ENCODE data around the gene BCL2L14. TPM values are rescaled to one million over a fixed set of nuclear protein-coding genes. Genes with fewer than 3 reads are reported as not detected.

Gene BCL2L14
- total and polyA plus RNA-seq, 2 of the 4 experiments (the other 2 are of a cell fraction) = not detected

GRCh38 chr12:12046401-12046800 lies 24.3 kb upstream of the BCL2L14 start:
- Histone ChIP-seq H2AFZ (replicated peaks; ENCODE audit: low read length, poor library complexity) (no peak overlapping the region), H4K20me1 (ENCODE audit: insufficient read depth, low read length) (no peaks in the 10 kb centered on the region), H3K9me1 (ENCODE audit: insufficient read depth, low read length) (no peaks in the 10 kb centered on the region), H2BK20ac (ENCODE audit: low read depth, low read length) (no peak overlapping the region), H2AK5ac (ENCODE audit: low read depth, low read length) (no peak overlapping the region), H3K27me3 (ENCODE audit: control insufficient read depth, insufficient read depth, low read length) (peaks cover 14% of the 10 kb centered on the region), H3K18ac (ENCODE audit: low read depth, low read length) (no peak overlapping the region), H3K79me1 (ENCODE audit: low read depth in 1 of 2, low read length in 2 of 2) (no peaks in the 10 kb centered on the region), H3K27ac (ENCODE audit: insufficient read depth, low read length) (no peak overlapping the region), H2BK15ac (ENCODE audit: low read depth, low read length) (no peak overlapping the region), H4K8ac (ENCODE audit: low read depth in 2 of 2, low read length in 2 of 2) (no peak overlapping the region), H3K4me2 (ENCODE audit: low read depth, low read length) (no peak overlapping the region), H3K4ac (ENCODE audit: low read depth, low read length) (no peak overlapping the region), H3K4me1 (ENCODE audit: control insufficient read depth, insufficient read depth, low read length) (no peaks in the 10 kb centered on the region), H3K4me3 (ENCODE audit: insufficient read depth, low read depth, low read length) (no peak overlapping the region), H3K9ac (ENCODE audit: low read depth, low read length) (no peak overlapping the region), H4K91ac (ENCODE audit: insufficient read depth, low read depth, low read length) (no peak overlapping the region), H4K5ac (ENCODE audit: low read depth, low read length) (no peak overlapping the region), H2BK5ac (ENCODE audit: low read depth, low read length, poor library complexity, severe bottlenecking) (no peak overlapping the region), H3K9me3 (ENCODE audit: control insufficient read depth, insufficient read depth, low read length) (no peaks in the 10 kb centered on the region), H2AK9ac (replicated peaks; ENCODE audit: low read depth, low read length, poor library complexity) (no peak overlapping the region), H3K23ac (ENCODE audit: low read depth, low read length) (no peak overlapping the region), H3K56ac (ENCODE audit: extremely low read depth, insufficient read depth, low read length) (no peak overlapping the region), H2BK120ac (ENCODE audit: low read depth, low read length) (no peak overlapping the region), H3K14ac (replicated peaks; ENCODE audit: low read depth, low read length) (no peak overlapping the region), H3K36me3 (ENCODE audit: control insufficient read depth, insufficient read depth, low read length) (no peaks in the 10 kb centered on the region)
- TF ChIP-seq, protein P1, sequence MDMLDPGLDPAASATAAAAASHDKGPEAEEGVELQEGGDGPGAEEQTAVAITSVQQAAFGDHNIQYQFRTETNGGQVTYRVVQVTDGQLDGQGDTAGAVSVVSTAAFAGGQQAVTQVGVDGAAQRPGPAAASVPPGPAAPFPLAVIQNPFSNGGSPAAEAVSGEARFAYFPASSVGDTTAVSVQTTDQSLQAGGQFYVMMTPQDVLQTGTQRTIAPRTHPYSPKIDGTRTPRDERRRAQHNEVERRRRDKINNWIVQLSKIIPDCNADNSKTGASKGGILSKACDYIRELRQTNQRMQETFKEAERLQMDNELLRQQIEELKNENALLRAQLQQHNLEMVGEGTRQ (IDR thresholded peaks at IDR 0.05; ENCODE audit: low read depth, low read length) = no peak
- TF ChIP-seq BHLHE40 (IDR thresholded peaks at IDR 0.05; ENCODE audit: low read depth, low read length) = no peak
- TF ChIP-seq RFX5 (IDR thresholded peaks at IDR 0.05; ENCODE audit: low read depth, low read length) = no peak
- no peak for TF ChIP-seq MAFK (IDR thresholded peaks at IDR 0.05; ENCODE audit: low read depth, low read length)
- no peak for TF ChIP-seq RCOR1 (IDR thresholded peaks at IDR 0.05; ENCODE audit: insufficient replicate concordance, low read length)
- TF ChIP-seq FOS (IDR thresholded peaks at IDR 0.05; ENCODE audit: low read depth, low read length) = no peak
- no peak for TF ChIP-seq SMC3 (IDR thresholded peaks at IDR 0.05; ENCODE audit: low read depth, low read length)
- TF ChIP-seq ELK1 (IDR thresholded peaks at IDR 0.05; ENCODE audit: borderline replicate concordance, low read depth, low read length) = no peak
- TF ChIP-seq, protein P2, sequence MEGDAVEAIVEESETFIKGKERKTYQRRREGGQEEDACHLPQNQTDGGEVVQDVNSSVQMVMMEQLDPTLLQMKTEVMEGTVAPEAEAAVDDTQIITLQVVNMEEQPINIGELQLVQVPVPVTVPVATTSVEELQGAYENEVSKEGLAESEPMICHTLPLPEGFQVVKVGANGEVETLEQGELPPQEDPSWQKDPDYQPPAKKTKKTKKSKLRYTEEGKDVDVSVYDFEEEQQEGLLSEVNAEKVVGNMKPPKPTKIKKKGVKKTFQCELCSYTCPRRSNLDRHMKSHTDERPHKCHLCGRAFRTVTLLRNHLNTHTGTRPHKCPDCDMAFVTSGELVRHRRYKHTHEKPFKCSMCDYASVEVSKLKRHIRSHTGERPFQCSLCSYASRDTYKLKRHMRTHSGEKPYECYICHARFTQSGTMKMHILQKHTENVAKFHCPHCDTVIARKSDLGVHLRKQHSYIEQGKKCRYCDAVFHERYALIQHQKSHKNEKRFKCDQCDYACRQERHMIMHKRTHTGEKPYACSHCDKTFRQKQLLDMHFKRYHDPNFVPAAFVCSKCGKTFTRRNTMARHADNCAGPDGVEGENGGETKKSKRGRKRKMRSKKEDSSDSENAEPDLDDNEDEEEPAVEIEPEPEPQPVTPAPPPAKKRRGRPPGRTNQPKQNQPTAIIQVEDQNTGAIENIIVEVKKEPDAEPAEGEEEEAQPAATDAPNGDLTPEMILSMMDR (conservative IDR thresholded peaks at IDR 0.05; ENCODE audit: low read depth, low read length) = no peak
- ATAC-seq (ENCODE audit: low read depth) (no peak), DNase-seq (no peak)
- intact Hi-C loops (cut with micrococcal nuclease) (no loop called here), in situ Hi-C loops (cut with MboI; ENCODE audit: low sequenced_read_pairs) (no loop called here), dilution Hi-C loops (cut with HindIII; ENCODE audit: low sequenced_read_pairs, unreplicated experiment) (loop anchor here (25.0 kb wide), 1 partner anchor 484 kb away; no protein-coding TSS in a partner anchor)
- WGBS, 2 experiments (ENCODE audit: extremely low coverage in 2 of 2, insufficient read length in 1 of 2) = 76% methylated on average over 3 of the region's 7 CpGs; no CpG with 5 or more reads in 1 of the 2 experiments
- BruUV-seq (replicated peaks) = no TSS peak
- ChIA-PET CTCF (no interaction called here), POLR2A (ENCODE audit: unreplicated experiment) (no interaction called here)
